Mucosa of descending colon (tissue), 3 donors: ENCODE results near the gene PEX10. TPM values are rescaled to one million over a fixed set of nuclear protein-coding genes. Genes with fewer than 3 reads are reported as not detected.
A peak's percentile ranks its signal among the peaks of the same experiment; 100 is the strongest.

Experiments used
- ATAC-seq: fragments of 200-7000 bp; cut with Tn5 transposase; one replicate; pipeline ENCODE4 v1.9.1; 2020; ENCODE audit warnings: mild to moderate bottlenecking, moderate library complexity
- DNase-seq, 3 donors: peaks; one replicate each; pipeline ENCODE4 v3.0.0-alpha.2; 2020
- H3K36me3 ChIP-seq: fragments of 200-600 bp; one replicate; pipeline ENCODE4 v1.8.0; 2021; ENCODE audit warnings: low read depth, mild to moderate bottlenecking
- H3K4me1 ChIP-seq: fragments of 200-600 bp; one replicate; pipeline ENCODE4 v1.8.0; 2021; ENCODE audit warnings: low read depth, mild to moderate bottlenecking
- H3K4me3 ChIP-seq: fragments of 200-600 bp; one replicate; pipeline ENCODE4 v1.8.0; 2021; ENCODE audit warnings: mild to moderate bottlenecking
- H3K9me3 ChIP-seq: fragments of 200-600 bp; one replicate; pipeline ENCODE4 v1.8.0; 2021; ENCODE audit warnings: mild to moderate bottlenecking
- CTCF ChIP-seq: fragments of 200-600 bp; IDR thresholded peaks from one replicate; pipeline ENCODE4 v1.8.0; 2022; ENCODE audit warnings: antibody characterized with exemption, mild to moderate bottlenecking
- intact Hi-C, 2 donors: fragments of 100-400 bp; cut with DNase I in 1 of 2; cut with micrococcal nuclease in 1 of 2; formaldehyde crosslinking; loops; one replicate each; pipeline versions ENCODE4 v1.11.0 to v1.11.1; 2022; cut with DNase I, micrococcal nuclease
- total RNA-seq, 3 donors: library from RNA; stranded (reverse); fragmentation: NEBNext Ultra II Directional in 2 of 3; extraction: Animal tissue kit (Norgen Biotek cat#: 25700) in 2 of 3; gene quantifications; one replicate each; pipeline versions ENCODE4 v1.2.1 to v1.2.4, GENCODE V29; 2021 to 2023
- donor health status: DM: no; HTN: no; CAD: no; lungs with moderate emphysema.
- donor health status: DM: no; HTN: no; CAD: no.
- donor health status: DM: no; HTN: yes; CAD: no.

Gene PEX10
- total RNA-seq, 3 donors from 2014 or later: 13.4 to 20.4 (median 18.4) TPM

DNA sequence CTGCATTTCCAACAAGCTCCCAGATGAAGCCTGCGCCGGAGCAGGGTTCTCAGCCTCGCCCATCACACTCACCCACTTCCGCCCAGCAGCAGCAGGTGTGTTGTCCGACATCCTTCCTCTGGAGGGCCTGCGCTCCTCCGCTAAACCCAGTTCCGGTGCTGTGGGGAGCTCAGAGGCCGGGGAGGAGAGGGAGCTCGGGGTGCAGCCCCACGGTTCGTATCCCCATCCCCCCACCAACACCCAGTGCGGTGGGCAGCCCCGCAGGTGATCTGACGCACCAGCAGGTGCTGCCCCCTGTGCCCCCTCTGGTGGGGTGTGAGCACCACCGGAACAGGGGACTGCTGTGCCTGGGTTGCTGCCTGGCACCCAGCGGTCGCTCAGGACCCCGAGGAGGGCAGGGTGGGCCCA is 3.4 kb upstream of the PEX10 start:
- ATAC-seq (peak; percentile 56), DNase-seq (peak; percentile 68 to 89 (median 81))
- H3K9me3 ChIP-seq: no peaks in the 10 kb centered on the region
- no peak for TF ChIP-seq CTCF
- H3K4me3 ChIP-seq: no peak overlapping the region
- H3K4me1 ChIP-seq: peaks cover 44% of the 10 kb centered on the region
- intact Hi-C loops: loop anchor here in 1 of 2 donors (5.0 to 10.0 kb wide), 2 partner anchors 131 to 1009 kb away; no protein-coding TSS in a partner anchor
- no peaks in the 10 kb centered on the region for H3K36me3 ChIP-seq

DNA sequence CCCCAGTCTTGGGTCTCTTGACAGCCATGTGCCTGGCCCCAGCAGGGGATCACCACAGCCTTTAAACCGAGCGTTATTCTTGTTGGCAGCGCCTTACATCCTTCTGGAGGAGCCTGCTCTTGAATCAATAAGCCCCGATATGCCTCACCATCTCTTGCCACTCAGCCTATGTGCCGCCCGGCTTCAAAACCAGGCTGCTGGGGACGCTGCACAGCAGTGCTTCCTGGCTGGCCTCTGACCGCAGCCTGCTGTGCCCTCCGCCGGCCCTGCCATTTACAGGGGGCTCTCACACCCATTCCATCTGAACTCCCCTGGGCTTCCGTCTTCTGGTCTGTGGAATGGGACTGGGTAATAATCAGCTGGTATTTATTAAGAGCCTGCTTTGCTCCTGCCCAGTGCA is 3.0 kb upstream of the PEX10 start:
- Histone ChIP-seq H3K4me3 (no peak overlapping the region), H3K36me3 (no peaks in the 10 kb centered on the region), H3K4me1 (peaks cover 44% of the 10 kb centered on the region), H3K9me3 (no peaks in the 10 kb centered on the region)
- no peak for DNase-seq
- ATAC-seq: no peak
- intact Hi-C loops: loop anchor here in 1 of 2 donors (5.0 to 10.0 kb wide), 2 partner anchors 132 to 1009 kb away; no protein-coding TSS in a partner anchor
- TF ChIP-seq CTCF: no peak

- DNase-seq: peak; percentile 82 to 89 (median 86)
- Histone ChIP-seq H3K9me3 (no peaks in the 10 kb centered on the region), H3K36me3 (no peaks in the 10 kb centered on the region), H3K4me3 (no peak overlapping the region), H3K4me1 (peaks cover 44% of the 10 kb centered on the region)
- peak; percentile 89 for TF ChIP-seq CTCF
- peak; percentile 39 for ATAC-seq
- intact Hi-C loops: loop anchor here (5.0 to 10.0 kb wide), 2 partner anchors 133 to 1010 kb away; no protein-coding TSS in a partner anchor
Measured at GRCh38 chr1:2414297-2414958, 2.1 kb upstream of the PEX10 start.

GRCh38 chr1:2413495-2414296 is 1.3 kb upstream of the PEX10 start:
- peak in 2 of 3 donors; percentile 37 to 69 for DNase-seq

More at GRCh38 chr1:2413495-2414296, 1.3 kb upstream of the PEX10 start:
- no peak for TF ChIP-seq CTCF
- no peak overlapping the region for H3K4me3 ChIP-seq
- peak; percentile 1 for ATAC-seq
- intact Hi-C loops: loop anchor here (5.0 to 10.0 kb wide), 2 partner anchors 134 to 1011 kb away; no protein-coding TSS in a partner anchor
- peaks cover 44% of the 10 kb centered on the region for H3K4me1 ChIP-seq
- H3K9me3 ChIP-seq: no peaks in the 10 kb centered on the region
- no peaks in the 10 kb centered on the region for H3K36me3 ChIP-seq
